ENCODE data around the gene FHIP2A. TPM values are rescaled to one million over a fixed set of nuclear protein-coding genes. Genes with fewer than 3 reads are reported as not detected.

The FHIP2A gene
- total and polyA plus RNA-seq, 12 donors: 4.8 to 36.6 (median 26.4) TPM

- peaks cover 0 to 3% (median 0%) of the 10 kb centered on the region in 11 donors for H3K9me3 ChIP-seq
- 93 to 94% methylated on average over 3 of the region's 3 CpGs for WGBS, 2 donors
- H3K4me1 ChIP-seq: no peaks in the 10 kb centered on the region
- DNase-seq: no peak
- H3K27me3 ChIP-seq: no peaks in the 10 kb centered on the region
- H3K4me3 ChIP-seq: no peak overlapping the region
- ATAC-seq: no peak
- TF ChIP-seq CTCF (IDR thresholded peaks at IDR 0.05): no peak
- H3K36me3 ChIP-seq: no peaks in the 10 kb centered on the region
- intact Hi-C loops (cut with DNase I): loop anchor here in 2 of 10 donors (10.0 kb wide), 1 partner anchor 490 kb away; no protein-coding TSS in a partner anchor
- no peak overlapping the region for H3K27ac ChIP-seq
Measured at GRCh38 chr10:114795039-114795438, 26.5 kb upstream of the FHIP2A start.

GRCh38 chr10:114800361-114800760, 21.2 kb upstream of the FHIP2A start:
- Histone ChIP-seq H3K27me3 (no peaks in the 10 kb centered on the region), H3K4me1 (peaks cover 0 to 7% (median 0%) of the 10 kb centered on the region in 9 donors), H3K36me3 (no peaks in the 10 kb centered on the region), H3K4me3 (no peak overlapping the region), H3K9me3 (peaks cover 0 to 3% (median 0%) of the 10 kb centered on the region in 11 donors), H3K27ac (no peak overlapping the region)
- ATAC-seq (no peak), DNase-seq (no peak)
- intact Hi-C loops (cut with DNase I): loop anchor here in 1 of 10 donors (1.0 kb wide), 1 partner anchor 18 kb away; no protein-coding TSS in a partner anchor
- 81 to 89% methylated on average over 1 of the region's 1 CpG for WGBS, 2 donors
- TF ChIP-seq CTCF (IDR thresholded peaks at IDR 0.05): no peak

GRCh38 chr10:114801411-114801813, 20.2 kb upstream of the FHIP2A start:
- no peak for DNase-seq
- intact Hi-C loops (cut with DNase I): no loop called here
- Histone ChIP-seq H3K27me3 (no peaks in the 10 kb centered on the region), H3K4me3 (no peak overlapping the region), H3K36me3 (no peaks in the 10 kb centered on the region), H3K9me3 (no peaks in the 10 kb centered on the region), H3K27ac (no peak overlapping the region), H3K4me1 (peaks cover 0 to 7% (median 0%) of the 10 kb centered on the region in 9 donors)
- 49 to 52% methylated on average over 5 of the region's 5 CpGs for WGBS, 2 donors
- TF ChIP-seq CTCF (IDR thresholded peaks at IDR 0.05): peak in 1 of 9 donors; percentile 3
- ATAC-seq: peak in 6 of 8 donors; percentile 47 to 86 (median 70)

GRCh38 chr10:114802177-114802576, 19.4 kb upstream of the FHIP2A start:
- intact Hi-C loops (cut with DNase I): no loop called here
- 99% methylated on average over 3 of the region's 3 CpGs for WGBS, 2 donors
- H3K27me3 ChIP-seq: no peaks in the 10 kb centered on the region
- H3K9me3 ChIP-seq: no peaks in the 10 kb centered on the region
- ATAC-seq (no peak), DNase-seq (no peak)
- TF ChIP-seq CTCF (IDR thresholded peaks at IDR 0.05): no peak
- H3K4me1 ChIP-seq: peaks cover 0 to 7% (median 0%) of the 10 kb centered on the region in 9 donors
- H3K27ac ChIP-seq: no peak overlapping the region
- H3K36me3 ChIP-seq: no peaks in the 10 kb centered on the region
- no peak overlapping the region for H3K4me3 ChIP-seq
